ENCODE measurements around the gene TP53.

- TF ChIP-seq SUZ12 (IDR thresholded peaks at IDR 0.05; ENCODE audit: extremely low read depth, insufficient read depth, insufficient read length) (no peak), ZNF274 (IDR thresholded peaks at IDR 0.05; ENCODE audit: low read depth, low read length) (no peak), YY1 (IDR thresholded peaks at IDR 0.05; ENCODE audit: insufficient read depth, insufficient read length) (no peak)
These were observed 9.8 kb downstream of the TP53 start for GRCh38 chr17:7677388-7678067.
